ENCODE data around the gene PEX11G.
"Not testable (repeated sequence)": the region's sequence is repeated elsewhere in the genome, so short reads cannot be mapped to it uniquely, and the experiment has no call there.

Gene PEX11G

DNA sequence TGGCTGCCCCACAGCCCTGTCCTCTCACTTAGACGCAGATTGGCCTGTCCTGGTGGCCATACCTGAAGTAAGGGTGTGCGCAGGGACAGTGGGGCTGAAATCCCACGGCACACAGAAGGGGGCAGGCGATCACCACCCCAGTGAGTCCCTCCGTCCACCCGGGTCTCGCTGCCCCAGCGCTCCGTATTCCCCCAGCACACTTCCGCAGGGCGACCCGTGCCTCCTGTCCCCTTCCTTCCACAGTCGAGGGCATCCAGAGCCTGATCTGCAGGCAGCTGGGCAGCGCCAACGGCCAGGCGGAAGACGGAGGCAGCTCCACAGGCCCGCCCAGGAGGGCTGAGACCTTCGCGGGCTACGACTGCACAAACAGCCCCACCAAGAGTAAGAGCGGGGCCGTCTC is 25.3 kb downstream of the PEX11G start:
- no peak for DNase-seq

GRCh38 chr19:7461841-7462629 is 26.8 kb downstream of the PEX11G start:
- DNase-seq = no peak

DNA sequence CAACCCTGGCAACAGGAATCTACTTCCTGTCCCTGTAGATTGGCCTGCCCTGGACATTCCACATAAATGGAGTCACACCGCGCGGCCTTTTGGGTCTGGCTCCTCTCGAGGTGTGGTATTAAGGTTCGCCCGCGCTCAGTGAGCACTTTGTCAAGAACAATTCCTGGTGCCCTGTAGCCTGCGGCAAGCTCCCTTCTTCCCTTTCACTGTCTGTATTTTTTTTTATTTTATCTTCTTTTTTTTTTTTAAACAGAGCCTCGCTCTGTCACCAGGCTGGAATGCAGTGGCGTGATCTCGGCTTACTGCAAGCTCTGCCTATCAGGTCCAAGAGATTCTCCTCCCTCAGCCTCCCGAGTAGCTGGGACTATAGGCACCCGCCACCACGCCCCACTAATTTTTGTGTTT is 28.3 kb downstream of the PEX11G start:
- DNase-seq = no peak

DNA sequence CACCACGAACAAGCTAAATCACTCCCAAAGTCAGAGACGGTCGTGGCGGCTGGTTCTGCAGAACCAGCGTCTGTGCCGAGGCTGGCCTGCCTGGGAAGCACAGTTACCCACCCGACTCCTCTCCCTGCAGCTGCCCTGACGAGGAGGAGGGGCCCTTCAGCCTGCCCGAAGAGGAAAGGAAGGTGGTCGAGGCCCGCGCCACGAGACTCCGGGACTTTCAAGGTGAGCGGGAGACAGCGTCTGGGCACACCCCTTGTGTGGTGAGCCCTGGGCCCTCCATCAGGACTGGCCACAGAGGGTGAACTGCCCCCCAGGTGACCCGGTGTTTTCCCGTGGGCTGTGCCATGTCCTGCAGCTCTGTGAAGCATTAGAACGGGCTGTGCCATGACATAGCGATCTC is 29.1 kb downstream of the PEX11G start:
- no peak for DNase-seq

DNA sequence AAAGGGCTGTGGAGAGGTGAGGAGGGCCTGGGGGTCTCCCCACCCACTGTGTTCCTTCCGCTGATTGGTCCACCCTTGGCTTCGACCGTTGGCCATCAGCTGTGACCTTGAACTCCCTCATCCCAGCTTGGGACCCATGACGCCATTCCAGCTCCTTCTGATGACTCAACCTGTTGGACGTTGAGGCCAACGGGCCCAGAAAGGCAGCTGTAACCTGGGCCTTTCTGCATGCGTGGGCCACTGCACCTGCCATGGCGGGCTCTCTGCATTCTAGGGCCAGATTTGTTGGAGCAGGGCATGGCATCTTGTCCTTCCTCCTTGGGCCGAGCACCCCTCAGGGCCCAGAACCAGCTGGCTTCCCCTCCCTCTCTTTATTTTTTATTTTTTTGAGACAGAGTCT is 30.2 kb downstream of the PEX11G start:
- DNase-seq = no peak

DNA sequence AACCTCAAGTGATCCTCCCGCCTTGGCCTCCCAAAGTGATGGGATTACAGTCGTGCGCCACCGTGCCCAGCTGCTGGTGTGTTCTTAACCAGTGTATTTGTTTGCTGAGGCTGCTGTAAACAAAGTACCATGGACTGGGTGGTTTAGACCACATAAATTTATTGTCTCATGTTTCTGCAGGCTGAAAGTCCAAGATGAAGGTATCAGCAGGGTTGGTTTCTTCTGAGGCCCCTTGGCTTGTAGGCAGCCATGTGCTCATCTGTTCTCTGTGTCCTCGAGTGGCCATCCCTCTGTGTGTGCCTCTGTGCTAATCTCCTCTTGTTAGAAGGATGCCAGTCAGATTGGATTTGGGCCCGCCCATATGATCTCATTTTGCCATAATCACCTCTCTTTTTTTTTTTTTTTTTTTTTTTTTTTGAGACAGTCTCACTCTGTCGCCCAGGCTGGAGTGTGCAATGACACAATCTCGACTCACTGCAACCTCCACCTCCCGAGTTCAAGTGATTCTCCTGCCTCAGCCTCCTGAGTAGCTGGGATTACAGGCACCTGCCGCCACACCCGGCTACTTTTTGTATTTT is 31.8 kb downstream of the PEX11G start:
- no peak for DNase-seq

DNA sequence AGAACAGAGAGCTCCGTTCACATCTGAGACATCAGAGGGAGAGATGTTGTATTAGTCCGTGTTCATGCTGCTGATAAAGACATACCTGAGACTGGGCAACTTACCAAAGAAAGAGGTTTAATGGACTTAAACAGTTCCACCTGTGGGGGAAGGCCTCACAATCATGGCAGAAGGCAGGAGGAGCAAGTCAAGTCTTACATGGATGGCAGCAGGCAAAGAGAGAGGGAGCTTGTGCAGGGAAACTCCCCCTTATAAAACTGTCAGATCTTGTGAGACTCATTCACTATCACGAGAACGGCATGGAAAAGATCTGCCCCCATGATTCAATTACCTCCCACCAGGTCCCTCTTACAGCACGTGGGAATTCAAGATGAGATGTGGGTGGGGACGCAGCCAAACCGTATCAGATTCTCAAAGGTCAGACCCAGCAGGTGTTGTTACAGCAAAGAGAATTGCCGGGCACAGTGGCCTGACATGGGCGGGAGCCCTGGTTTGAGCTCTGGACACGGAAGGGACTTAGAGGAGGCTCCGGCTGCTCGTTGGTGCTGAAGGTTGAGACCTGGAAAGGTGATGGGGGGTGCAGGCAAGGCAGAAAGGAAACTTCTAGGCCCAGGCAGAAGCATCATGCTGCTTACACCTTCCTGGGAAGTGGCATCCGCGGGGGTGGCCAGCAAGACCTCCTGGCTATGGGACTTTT is 33.1 kb downstream of the PEX11G start:
- no peak for DNase-seq

- no peak for DNase-seq
Observed at GRCh38 chr19:7454998-7455397, 33.8 kb downstream of the PEX11G start.

DNA sequence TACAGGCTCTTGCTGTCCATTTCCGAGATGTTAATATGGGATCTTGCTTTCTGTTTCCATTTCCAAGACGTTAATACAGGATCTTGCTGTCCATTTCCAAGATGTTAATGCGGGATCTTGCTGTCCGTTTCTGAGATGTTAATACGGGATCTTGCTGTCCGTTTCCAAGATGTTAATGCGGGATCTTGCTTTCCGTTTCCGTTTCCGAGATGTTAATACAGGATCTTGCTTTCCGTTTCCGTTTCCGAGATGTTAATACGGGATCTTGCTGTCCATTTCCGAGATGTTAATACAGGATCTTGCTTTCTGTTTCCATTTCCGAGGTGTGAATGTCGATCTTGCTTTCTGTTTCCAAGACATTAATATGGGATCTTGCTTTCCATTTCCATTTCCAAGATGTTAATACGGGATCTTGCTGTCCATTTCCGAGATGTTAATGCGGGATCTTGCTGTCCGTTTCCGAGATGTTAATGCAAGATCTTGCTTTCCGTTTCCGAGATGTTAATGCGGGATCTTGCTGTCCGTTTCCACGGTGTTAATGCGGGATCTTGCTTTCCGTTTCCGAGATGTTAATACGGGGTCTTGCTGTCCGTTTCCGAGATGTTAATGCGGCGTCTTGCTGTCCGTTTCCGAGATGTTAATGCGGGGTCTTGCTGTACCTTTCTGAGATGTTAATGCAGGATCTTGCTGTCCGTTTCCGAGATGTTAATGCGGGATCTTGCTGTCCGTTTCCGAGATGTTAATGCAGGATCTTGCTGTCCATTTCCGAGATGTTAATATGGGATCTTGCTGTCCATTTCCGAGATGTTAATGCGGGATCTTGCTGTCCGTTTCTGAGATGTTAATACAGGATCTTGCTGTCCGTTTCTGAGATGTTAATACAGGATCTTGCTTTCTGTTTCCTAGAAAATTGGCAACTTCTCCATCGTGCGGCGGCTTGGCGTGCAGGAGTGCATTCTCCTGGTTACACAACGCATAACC is 38.3 kb downstream of the PEX11G start:
- no peak for DNase-seq

- DNase-seq = not testable (repeated sequence)
Observed at GRCh38 chr19:7449391-7450070, 39.3 kb downstream of the PEX11G start.

GRCh38 chr19:7447648-7448047 is 41.2 kb downstream of the PEX11G start:
- DNase-seq = no peak

- DNase-seq = no peak
Observed at GRCh38 chr19:7445104-7445503, 43.7 kb downstream of the PEX11G start.

- DNase-seq = no peak
Observed at GRCh38 chr19:7444042-7444441, 44.8 kb downstream of the PEX11G start.

GRCh38 chr19:7442423-7442822 is 46.4 kb downstream of the PEX11G start:
- DNase-seq = no peak

GRCh38 chr19:7441468-7442146 is 47.2 kb downstream of the PEX11G start:
- no peak for DNase-seq

DNA sequence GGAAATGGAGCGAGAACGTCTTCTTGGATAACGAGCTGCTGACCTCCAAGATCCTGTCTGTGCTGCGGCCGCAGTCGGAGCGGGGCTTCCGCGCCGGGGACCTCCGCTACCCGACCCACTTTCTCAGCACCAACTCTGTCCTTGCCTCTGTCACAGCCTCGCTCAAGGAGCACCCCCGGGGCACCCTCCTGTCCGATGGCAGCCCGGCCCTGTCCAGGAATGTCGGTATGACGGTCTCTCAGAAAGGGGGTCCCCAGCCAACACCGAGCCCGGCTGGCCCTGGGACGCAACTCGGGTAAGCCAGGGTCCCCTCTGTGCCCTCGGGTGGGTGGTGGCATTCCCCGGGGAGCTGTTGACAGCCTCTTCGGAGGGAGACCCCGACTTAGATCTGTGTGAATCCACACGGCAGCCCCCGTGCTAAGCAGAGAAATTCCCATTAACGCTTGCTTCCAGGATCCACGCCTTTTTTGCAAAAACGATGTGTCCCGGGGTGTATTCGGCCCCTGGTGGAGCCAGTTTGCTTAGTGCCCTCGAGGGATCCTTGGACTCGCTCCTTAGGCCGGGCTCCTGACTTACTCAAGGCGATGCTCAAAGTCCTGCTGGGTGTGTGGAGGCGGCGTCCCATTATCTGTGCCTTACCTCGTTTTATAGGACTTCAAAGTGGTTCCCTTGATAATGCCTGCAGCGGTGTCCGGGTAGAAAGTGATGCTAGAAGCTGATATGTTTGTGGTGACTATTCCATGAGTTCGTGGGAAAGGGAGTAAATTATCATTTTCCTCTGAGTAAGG is 48.5 kb downstream of the PEX11G start:
- DNase-seq = no peak

DNA sequence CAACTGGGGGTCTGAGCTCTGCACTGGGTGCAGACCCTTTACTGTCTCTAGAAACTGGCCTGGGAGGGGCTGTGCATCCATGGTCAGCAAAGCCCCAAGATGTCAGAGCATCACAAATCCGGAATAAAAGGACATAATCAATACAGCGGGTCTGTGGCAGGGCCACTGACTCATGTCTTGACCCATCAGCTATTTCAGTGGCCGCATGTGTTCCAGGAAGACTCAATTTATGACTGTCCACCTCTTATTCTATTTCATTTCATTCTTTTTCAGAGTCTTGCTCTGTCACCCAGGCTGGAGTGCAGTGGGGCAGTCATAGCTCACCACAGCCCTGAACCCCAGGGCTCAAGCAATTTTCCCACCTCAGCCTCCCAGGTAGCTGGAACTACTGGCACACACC is 53.2 kb downstream of the PEX11G start:
- DNase-seq = no peak

GRCh38 chr19:7434391-7434790 is 54.4 kb downstream of the PEX11G start:
- no peak for DNase-seq

- not testable (repeated sequence) for DNase-seq
Observed at GRCh38 chr19:7433456-7433855, 55.4 kb downstream of the PEX11G start.

- no peak for DNase-seq
Observed at GRCh38 chr19:7429638-7430282, 59.1 kb downstream of the PEX11G start.

All from activated CD8-positive, alpha-beta memory T cell treated with anti-CD3 and anti-CD28 coated beads for 24 hours (primary cell).